ENCODE measurements around the gene TMEM132A.
A peak's percentile ranks its signal among the peaks of the same experiment; 100 is the strongest.

Gene TMEM132A, protein sequence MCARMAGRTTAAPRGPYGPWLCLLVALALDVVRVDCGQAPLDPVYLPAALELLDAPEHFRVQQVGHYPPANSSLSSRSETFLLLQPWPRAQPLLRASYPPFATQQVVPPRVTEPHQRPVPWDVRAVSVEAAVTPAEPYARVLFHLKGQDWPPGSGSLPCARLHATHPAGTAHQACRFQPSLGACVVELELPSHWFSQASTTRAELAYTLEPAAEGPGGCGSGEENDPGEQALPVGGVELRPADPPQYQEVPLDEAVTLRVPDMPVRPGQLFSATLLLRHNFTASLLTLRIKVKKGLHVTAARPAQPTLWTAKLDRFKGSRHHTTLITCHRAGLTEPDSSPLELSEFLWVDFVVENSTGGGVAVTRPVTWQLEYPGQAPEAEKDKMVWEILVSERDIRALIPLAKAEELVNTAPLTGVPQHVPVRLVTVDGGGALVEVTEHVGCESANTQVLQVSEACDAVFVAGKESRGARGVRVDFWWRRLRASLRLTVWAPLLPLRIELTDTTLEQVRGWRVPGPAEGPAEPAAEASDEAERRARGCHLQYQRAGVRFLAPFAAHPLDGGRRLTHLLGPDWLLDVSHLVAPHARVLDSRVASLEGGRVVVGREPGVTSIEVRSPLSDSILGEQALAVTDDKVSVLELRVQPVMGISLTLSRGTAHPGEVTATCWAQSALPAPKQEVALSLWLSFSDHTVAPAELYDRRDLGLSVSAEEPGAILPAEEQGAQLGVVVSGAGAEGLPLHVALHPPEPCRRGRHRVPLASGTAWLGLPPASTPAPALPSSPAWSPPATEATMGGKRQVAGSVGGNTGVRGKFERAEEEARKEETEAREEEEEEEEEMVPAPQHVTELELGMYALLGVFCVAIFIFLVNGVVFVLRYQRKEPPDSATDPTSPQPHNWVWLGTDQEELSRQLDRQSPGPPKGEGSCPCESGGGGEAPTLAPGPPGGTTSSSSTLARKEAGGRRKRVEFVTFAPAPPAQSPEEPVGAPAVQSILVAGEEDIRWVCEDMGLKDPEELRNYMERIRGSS

DNA sequence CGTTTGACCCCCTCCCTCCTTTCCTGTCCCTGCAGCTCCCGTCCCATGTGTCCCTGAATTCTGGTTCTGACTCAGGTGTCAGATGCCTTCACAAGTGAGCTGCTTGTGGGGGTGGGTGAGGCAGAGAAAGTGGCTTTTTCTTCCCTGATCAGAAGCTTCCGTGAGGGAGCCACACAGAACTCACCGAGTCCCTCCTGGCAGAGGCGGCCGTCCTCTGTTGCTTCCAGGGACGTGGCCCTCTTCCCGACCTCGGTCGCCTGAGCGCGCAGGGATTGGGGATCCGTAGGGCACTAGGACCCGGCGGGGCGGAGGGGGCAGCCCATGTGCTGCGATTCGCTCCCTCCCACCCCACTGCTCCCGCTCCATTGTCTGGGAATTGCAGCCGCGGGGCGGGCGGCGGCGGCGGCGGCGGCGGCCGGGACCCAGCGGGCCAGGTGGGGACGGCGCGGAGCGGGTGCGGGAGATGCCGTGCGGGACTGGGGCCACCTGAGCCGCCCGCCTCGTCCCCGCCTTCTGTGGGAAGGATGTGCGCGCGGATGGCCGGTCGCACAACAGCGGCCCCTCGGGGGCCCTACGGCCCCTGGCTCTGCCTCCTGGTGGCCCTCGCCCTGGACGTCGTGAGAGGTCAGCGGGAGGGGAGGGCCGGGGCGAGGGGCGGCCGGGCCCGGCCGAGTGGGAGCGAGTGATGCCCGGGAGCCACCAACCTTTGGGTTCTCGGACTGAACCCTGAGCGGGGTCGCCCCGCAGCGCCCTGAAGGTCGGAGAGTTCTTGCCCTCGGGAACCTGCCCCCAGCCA is at the start of gene TMEM132A:
Gene TMEM132A (plus strand): TSS at position 351 of the 796 bp plus-strand sequence. CDS start 174 bp downstream, at position 525.
- DNase-seq (ENCODE audit: low read depth), result peak; percentile 78

DNA sequence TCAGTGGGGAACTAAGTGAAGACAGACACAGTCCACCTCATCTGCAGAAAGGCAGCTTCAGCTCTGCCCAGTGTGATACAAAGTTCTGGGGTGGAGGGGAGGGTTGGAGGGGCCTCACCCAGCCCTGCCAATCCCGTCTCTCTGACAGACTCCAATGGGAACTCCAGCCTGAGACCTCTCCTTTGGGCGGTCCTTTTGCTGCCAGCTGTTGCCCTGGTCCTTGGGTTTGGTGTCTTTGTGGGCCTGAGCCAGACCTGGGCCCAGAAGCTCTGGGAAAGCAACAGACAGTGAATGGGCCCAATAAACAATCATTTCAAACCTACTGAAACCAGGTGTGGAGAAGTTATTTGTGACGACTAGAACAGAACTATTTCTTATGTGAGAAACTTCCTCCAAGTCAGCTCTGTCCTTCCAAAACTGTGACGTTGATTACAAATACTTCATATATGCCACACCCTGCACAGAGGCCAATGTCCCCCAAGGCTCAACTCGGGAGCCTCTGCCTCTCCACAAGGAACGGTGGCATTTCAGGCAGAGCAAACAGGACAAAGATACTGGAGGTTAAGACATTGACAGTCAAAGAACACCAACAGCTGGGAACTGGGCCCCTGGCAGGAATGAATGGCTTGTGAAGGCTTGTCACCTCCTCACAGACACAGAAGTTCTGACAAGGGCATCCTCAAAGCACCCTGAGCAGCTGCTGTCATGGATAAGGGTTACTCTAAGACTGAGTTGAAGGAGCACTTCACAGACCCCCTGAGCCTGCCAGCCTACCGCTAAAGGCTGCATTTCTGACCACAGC is 48.7 kb upstream of the TMEM132A start:
- DNase-seq (ENCODE audit: low read depth), result no peak

DNA sequence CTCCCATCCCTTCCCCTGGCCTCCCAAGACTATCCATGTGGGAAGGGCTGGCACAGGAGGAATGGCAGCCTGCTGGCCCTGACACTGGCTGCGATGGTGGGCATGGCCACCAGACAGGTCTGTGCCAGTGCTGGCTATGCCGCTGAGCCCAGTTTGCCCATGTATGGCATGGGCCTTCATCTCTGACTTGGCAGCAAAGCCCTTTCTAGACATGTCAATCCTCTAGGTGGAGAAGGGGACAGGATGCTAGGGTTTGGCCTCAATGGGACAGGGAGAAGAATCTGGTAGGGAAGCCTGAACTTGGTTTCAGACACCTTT is 48.1 kb upstream of the TMEM132A start:
- DNase-seq (ENCODE audit: low read depth), result no peak

DNA sequence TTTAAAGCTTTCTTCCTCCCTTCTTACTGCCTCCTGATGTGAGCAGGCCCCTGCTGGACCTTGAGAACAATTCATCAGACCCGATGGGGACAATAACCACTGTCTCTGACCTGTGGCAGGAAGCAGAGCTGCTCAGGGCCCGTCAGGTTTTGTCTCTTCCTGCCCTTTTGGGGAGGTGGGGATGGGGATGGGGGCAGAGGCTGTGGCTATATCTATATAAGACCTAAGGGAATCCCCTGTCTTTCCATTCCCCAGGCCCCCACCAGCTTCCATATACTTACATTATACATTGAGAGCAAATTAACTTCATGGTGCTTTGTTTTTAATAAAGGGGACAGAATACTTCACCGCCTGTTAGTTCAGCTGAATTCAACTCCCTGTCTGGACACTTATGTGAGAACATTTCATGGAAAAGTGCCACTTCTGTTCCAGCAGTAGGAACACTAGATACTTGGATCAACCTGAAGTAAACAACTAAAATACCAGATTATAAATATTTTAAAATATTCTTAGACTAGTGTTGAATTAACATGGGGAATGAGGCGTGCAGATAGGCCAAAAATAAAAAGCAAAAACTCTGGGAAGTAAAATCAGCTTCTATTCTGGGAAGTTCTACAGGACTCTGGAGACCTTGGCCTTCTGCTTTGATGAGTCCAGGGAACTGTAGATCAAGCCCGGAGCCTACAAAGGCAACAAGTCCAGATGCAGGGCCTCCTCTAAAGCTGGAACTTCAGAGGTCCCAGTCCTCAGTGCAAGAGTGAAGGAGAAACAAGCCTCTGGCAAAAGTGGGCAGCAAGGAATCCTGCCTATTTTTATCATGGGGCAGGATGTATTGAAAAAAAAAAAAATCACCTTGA is 45.8 kb upstream of the TMEM132A start:
- DNase-seq (ENCODE audit: low read depth), result no peak

DNA sequence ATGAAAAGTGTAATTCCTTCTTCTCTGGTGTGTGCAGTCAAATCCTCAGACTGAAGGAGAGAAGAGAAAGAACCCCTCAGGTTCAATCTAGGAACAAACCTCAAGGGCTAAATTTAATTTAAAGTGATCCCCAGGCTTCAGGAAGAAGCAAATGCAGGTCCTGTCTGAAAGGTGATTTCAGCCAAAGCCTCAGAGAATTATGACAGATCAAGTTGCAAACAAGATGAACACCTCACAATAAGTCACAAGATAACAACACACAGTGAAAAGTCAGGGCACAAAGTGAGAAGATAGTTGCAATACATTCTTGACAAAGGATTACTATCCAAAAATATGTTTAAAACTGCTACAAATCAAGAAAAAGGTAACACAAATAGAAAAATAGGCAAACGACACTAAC is 45.2 kb upstream of the TMEM132A start:
- DNase-seq (ENCODE audit: low read depth), result no peak

DNA sequence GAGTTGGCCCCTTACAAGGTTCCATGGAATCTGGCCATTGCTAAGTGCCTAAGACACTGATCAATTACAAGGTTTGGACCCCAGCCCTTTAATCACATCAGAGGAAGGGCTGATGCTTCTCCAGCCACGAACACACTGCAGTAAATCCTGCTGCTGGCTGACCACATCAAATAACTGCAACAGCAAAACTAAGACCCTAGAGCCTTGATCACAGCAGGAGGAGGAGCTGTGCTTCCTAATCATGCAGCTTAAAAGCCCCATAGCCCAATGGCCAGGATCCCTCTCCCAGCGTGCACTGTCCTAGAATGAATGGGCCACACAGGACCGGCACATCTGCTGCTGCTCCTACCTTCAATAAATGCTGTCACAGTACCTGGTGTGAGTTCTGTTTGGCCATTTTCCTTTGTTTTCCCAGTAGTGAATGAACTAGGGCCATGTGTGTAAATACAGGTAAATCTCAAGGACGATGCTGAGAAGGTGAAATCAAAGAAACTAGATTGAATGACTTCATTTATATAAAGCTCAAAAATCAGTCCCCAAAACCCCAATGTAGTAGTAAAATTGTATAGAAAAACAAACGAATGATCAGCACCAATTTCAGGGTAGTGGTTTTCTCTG is 44.2 kb upstream of the TMEM132A start:
- no peak for DNase-seq (ENCODE audit: low read depth)

DNA sequence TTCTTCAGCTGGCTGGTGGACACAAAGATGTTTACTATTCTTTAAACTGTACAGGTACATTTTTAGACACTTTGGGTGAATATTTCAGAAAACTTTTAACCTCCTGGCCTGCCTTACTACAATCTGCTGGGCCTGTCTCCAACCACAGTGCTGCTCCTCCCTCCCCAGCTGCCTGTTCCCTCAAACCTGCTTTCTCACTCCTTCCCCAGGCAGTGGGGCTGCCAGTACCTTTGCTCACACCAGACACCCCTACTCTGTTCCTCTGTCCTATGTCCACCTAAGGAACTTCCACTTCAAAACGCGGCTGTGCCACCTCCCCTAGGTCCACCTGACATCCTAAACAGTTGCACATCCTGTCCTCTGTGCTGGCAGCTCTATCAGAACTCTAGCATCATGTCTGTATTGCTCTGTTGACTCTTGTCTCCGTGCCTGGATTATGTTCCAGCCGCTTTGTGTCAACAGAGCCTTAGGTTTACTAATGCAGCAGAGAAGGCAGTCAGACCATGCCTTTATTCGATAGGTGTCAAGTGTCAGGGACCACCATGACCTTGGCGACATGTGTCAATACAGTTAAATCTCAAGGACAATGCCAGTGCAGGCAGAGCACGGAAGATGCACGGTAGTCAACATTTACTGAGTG is 43.5 kb upstream of the TMEM132A start:
- DNase-seq (ENCODE audit: low read depth), result no peak

DNA sequence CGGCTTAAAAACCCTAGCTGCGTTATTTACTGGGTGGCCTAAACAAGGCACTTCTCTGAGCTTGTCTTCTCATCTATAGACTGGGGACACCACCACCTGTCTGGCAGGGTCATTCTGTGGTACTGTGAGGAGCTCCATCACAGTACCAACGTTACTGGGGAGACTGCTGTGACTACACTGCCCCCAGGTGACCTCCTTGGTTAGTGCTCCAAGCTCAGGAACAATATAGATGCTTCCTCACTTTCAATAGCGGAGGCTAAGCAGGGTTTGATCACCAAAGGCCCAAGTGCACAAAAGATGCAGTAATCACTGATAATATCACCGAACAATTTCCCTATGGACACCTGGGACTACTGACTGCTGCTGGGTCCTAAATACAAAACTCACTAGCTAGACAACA is 36.7 kb upstream of the TMEM132A start:
- DNase-seq (ENCODE audit: low read depth), result peak; percentile 67

DNA sequence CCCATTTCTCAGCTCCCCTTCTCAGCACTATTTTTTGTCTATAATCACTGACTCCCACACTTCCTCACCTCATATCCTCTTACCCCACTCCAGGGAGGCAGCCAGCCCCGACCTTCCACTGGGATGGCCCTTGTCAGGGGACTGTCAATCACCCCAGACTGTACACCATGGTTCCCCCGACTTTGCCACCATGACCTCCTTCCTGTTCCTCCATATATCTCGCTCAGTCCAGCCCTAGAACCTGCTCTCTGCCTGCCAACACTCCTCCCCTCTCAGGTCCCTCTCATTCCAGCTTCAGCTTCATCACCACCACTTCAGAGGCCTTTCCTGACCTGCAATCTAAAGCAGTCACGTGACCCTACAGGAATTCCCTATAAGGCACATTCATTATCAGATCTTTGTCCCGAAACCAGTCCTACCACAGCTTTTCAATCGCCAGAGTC is 34.4 kb upstream of the TMEM132A start:
- no peak for DNase-seq (ENCODE audit: low read depth)

DNA sequence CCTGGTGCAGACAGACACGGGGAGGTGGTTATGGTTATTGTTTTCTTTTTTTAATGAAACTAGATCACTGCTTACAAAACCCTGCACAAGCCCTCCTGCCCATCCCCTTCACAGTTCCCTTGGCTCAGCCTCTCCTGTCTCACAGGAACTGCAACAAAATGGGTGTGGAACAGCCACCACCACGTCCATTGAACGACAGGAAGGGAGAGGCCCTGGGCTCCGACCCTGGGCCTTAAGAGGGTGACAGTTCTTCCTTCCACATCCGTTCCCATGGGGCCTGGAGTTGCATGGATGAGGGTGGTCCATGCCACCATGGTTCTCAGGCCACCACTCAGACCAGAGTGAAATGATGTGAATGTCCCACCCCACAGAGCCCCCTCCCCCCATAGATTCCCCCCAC is 33.6 kb upstream of the TMEM132A start:
- DNase-seq (ENCODE audit: low read depth), result no peak

DNA sequence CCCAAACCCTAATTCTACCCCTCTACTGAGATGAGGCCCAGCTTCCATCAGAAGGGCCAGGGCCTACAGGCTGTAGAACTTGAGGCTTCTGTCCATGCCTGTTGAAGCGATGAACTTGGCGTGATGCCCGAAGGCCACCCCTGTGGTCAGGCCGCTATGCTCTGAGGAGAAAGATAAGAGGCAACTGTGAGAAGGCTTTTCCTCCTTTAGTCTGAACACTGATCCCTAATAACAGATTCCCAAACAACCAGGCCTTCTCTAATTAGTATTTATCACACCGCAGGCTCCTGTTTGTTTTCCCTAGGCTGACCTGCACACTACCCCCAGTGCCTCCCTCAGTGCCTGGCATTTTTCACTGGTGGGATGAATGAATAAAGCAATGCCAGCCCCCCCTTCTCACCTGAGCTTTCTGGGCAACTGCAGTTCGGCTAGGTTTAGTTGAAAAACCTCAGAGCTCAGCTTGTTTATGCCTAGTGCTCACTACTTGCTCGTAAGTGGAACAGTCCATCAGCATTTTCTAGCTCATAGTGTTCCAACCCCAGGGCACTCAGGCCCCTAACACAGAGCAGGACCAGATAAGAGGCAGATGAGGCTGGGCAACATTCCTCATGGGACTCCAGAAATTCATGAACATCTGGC is 33.0 kb upstream of the TMEM132A start:
- DNase-seq (ENCODE audit: low read depth), result no peak

DNA sequence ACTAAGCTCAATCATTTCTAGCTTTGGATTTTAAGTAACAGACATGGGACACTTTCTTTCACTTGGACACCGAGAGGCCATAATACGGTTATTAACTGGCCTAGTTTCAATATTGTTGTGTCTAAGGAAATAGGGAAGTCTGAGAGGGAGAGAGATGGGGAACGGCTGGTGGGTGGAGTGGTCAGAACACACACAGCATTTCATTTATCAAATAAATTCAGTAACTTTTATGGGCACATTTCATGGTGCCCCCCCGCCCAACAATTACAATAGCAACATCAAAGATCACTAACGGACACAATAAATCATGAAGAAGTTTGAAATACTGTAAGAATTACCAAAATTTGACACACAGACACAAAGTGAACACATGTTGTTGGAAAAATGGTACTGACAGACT is 28.6 kb upstream of the TMEM132A start:
- DNase-seq (ENCODE audit: low read depth), result no peak

DNA sequence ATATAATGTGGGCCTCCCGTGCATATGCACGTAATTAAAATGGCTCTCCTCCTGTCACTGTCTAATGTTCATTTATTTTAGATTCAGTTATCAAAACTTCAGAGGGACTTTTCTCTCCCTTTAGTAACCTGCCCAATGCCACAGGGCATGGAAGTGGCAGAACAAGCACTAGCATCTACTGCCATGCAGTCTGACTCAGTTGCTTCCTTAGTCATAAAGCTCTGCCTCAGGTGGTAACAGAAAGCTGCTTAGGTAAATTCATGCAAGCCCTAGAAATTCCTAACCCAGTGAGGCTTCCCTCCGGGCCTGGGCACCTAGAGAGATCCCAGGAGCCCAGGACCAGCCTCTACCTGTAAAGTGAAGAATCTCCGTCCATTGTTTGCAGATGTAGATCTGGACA is 26.8 kb upstream of the TMEM132A start:
- no peak for DNase-seq (ENCODE audit: low read depth)

DNA sequence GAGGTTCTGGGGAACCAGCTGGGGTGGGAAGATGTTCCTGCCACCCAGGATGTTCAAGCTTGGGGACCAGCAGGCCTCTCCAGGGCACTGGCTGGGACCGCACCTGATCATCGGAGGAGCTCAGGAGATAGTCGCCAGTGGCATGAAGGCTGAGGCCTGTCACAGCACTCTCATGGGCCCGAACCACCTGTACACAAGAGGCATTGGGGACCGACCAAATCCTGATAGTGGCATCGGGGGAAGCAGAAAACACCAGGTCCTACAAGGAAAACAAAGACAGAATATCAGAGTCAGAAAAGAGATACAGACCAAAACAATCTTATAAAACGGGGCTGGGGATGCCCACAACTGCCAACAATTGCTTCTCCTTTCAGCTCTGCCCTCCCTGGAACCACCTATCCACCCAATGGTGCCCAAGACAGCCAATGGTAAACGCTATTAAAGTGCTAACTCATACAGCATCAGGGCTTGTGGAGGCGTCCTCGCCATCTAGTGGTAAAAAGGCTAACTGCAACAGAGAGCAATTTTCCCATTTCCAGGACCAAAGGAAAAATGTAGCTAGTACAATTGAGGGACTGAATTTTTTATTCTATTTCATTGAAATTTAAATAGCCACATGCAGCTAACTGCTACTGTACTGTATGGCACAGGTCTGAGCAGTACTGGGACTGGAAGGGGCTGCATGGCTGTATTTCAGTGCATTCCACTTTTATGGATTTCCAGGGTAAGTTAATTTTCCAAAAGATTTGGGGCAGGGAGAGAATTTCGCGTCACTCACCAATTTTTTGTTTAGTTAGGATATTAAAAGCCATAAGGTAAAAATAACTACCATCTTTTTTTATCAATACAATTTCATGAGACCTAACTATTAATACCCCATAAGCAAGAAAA is 25.0 kb upstream of the TMEM132A start:
- peak; percentile 70 for DNase-seq (ENCODE audit: low read depth)

DNA sequence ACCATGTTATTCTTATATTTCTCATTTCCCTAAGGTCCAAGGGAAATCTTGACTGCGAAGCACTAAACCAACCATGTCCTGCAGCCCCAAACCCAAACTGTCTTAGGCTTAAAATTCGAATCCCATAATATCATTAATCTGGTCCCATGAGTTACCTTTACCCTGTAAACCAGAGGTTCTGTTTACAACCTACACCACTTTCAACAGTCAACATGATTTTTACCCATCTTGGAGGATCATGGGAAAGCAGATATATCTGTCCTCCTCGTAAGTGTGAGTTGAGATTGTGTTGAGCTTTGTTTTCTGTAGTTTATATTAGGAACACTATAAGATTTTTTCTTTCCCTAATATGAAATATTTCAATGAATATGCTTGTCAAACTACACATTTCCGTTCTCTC is 24.3 kb upstream of the TMEM132A start:
- no peak for DNase-seq (ENCODE audit: low read depth)

DNA sequence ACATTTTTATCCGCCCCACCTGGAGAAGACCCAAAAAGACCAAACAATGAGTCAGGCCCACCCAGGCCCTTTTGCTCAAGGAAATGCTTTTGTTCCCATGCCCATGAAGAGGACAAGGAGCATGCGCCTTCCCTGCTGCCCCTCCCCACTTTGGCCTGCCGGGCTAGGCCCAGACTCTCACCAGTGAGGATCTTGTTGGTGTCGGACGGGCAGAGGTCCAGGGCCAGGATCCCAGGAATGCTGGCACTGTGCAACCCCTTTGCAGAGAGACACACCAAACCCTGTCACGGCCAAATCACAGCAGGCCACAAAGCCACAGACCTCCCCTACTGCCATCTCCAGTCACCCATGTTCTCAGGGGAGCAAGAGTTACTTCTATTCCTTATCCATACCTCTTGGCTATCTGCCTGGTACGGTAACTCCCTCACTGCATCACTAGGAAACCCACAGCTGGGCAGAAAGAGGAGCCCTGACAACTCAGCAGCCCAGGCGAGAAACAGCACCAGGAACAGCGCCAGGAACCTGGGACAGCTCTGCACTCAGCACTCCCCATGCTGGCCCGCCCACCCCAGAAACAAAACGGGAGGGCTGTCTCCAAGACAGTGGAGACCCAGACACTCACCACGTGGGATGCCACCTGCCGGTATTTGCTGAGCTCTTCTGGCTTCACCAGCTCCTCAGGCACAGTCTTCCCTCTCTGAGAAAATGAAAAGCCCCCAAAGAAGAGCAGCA is 23.4 kb upstream of the TMEM132A start:
- DNase-seq (ENCODE audit: low read depth), result no peak

DNA sequence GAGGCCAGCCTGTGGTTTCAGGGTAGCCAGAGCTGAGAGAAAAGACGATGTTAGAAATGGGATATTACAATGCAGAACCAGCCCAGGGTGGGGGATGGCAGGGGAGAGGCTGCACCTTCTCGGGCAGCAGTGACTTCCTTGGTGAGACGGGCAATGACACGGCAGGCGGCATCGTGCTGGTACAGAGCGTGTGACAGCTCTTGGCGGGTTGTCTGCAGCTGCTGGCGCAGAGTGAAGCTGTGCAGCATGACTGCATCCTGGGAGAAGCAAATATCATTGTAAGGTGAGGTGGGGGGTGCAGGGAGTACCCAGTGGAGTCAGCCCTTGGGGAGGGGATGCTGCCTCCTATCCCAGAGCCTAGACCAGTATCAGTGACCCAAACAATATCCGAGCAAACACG is 21.6 kb upstream of the TMEM132A start:
- DNase-seq (ENCODE audit: low read depth), result no peak
